ENCODE data around the gene QRFP.
"Not testable (repeated sequence)": the region's sequence is repeated elsewhere in the genome, so short reads cannot be mapped to it uniquely, and the experiment has no call there.

QRFP gene

DNA sequence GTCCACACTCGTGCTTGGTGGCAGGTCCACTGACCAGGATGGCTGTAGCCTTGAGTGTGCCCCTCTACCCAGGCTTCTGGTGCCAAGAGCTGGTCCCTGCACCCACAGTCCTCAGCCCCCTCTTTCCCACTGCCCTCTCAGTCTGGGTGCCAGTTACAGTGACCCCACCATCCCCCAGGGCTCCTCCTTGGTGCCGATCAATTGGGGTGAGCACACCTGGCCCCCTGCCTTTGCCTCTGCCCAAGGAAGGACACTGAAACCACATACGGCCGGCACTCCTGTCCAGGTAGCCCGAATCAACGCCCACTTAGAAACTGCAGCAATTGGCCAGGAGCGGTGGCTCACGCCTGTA is 18.5 kb upstream of the QRFP start:
- no peak for DNase-seq (ENCODE audit: low spot score)
- no peak for TF ChIP-seq CTCF (IDR thresholded peaks at IDR 0.05; ENCODE audit: extremely low read depth, missing control alignments)

- TF ChIP-seq CTCF (IDR thresholded peaks at IDR 0.05; ENCODE audit: extremely low read depth, missing control alignments) = no peak
- no peak for DNase-seq (ENCODE audit: low spot score)
Observed at GRCh38 chr9:130914417-130915095, 17.9 kb upstream of the QRFP start.

DNA sequence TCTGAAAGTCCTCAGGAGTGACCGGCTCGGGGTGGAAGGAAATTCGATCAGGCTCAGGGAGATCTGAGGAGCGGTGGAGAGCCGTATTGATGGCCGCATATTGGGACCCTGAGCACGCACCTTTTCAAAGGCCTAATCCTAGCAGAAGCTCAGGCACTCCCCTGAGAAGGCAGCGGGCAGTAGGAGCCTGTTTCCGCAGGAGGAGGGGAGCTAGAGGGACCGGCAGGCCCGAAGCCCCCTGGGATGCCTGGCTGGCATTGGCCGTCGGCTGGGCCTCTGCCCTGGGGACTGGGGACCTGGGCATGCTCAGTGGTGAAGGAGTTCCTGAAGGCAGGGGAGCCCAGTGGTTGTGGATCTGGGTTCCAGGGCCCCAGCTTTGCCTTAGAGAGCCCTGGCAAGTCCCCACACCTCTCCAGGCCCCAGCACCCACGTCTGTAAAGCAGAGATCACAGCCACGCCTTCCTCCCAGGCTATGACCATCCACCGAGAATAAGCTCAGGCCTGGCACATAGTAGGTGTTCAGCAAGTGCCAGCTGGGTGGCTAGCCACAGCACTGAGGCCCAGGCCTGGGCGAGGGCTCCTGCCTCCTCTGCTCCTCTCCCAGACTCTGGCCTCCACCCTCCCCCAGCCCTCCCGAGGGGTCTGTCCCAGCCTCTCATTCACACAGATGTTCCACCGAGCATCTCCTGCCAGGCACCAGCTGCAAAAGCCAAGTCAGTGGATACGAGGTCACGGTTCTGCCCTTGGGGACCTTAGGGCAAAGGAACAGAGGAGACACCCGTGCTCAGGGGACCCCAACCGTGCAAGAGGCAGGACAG is 17.2 kb upstream of the QRFP start:
- no peak for DNase-seq (ENCODE audit: low spot score)
- no peak for TF ChIP-seq CTCF (IDR thresholded peaks at IDR 0.05; ENCODE audit: extremely low read depth, missing control alignments)

GRCh38 chr9:130912932-130913598 is 16.5 kb upstream of the QRFP start:
- DNase-seq (ENCODE audit: low spot score) = no peak
- no peak for TF ChIP-seq CTCF (IDR thresholded peaks at IDR 0.05; ENCODE audit: extremely low read depth, missing control alignments)

- no peak for TF ChIP-seq CTCF (IDR thresholded peaks at IDR 0.05; ENCODE audit: extremely low read depth, missing control alignments)
- no peak for DNase-seq (ENCODE audit: low spot score)
Observed at GRCh38 chr9:130911254-130912049, 14.8 kb upstream of the QRFP start.

DNA sequence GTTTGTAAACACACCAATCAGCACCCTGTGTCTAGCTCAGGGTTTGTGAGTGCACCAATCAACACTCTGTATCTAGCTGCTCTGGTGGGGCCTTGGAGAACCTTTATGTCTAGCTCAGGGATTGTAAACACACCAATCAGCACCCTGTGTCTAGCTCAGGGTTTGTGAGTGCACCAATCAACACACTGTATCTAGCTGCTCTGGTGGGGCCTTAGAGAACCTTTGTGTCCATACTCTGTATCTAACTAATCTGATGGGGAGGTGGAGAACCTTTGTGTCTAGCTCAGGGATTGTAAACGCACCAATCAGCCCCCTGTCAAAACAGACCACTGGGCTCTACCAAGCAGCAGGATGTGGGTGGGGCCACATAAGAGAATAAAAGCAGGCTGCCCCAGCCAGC is 14.1 kb upstream of the QRFP start:
- not testable (repeated sequence) for DNase-seq (ENCODE audit: low spot score)

DNA sequence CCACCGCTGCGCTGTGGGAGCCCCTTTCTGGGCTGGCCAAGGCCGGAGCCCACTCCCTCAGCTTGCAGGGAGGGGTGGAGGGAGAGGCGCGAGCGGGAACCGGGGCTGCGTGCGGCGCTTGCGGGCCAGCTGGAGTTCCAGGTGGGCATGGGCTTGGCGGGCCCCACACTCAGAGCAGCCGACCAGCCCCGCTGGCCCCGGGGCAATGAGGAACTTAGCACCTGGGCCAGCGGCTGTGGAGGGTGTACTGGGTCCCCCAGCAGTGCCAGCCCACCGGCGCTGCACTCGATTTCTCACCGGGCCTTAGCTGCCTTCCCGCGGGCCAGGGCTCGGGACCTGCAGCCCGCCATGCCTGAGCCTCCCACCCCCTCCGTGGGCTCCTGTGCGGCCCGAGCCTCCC is 13.4 kb upstream of the QRFP start:
- not testable (repeated sequence) for DNase-seq (ENCODE audit: low spot score)

- no peak for TF ChIP-seq CTCF (IDR thresholded peaks at IDR 0.05; ENCODE audit: extremely low read depth, missing control alignments)
- DNase-seq (ENCODE audit: low spot score) = no peak
Observed at GRCh38 chr9:130908878-130909355, 12.3 kb upstream of the QRFP start.

All from GM20000 (cell line).